Osteocyte (in vitro differentiated cells): ENCODE results near the gene PRLR. TPM values are rescaled to one million over a fixed set of nuclear protein-coding genes. Genes with fewer than 3 reads are reported as not detected.

Experiments
- DNase-seq: peaks from one replicate; pipeline ENCODE4 v3.0.0; 2021; ENCODE audit warnings: mixed read lengths; ENCODE audit not compliant: unreplicated experiment; ENCODE audit errors: extremely low spot score
- H3K27ac Mint-ChIP-seq: one replicate; pipeline ENCODE4 v1.8.0; 2021; ENCODE audit warnings: mild to moderate bottlenecking, mixed read lengths; ENCODE audit not compliant: unreplicated experiment
- H3K27me3 Mint-ChIP-seq: one replicate; pipeline ENCODE4 v1.8.0; 2021; ENCODE audit warnings: mixed read lengths; ENCODE audit not compliant: unreplicated experiment
- H3K36me3 Mint-ChIP-seq: one replicate; pipeline ENCODE4 v1.8.0; 2021; ENCODE audit warnings: mixed read lengths; ENCODE audit not compliant: unreplicated experiment
- H3K4me1 Mint-ChIP-seq: one replicate; pipeline ENCODE4 v1.8.0; 2021; ENCODE audit warnings: mixed read lengths; ENCODE audit not compliant: unreplicated experiment
- H3K4me3 Mint-ChIP-seq: one replicate; pipeline ENCODE4 v1.8.0; 2021; ENCODE audit warnings: mild to moderate bottlenecking, moderate library complexity, mixed read lengths; ENCODE audit not compliant: unreplicated experiment
- H3K9me3 Mint-ChIP-seq: one replicate; pipeline ENCODE4 v1.8.0; 2021; ENCODE audit warnings: mixed read lengths; ENCODE audit not compliant: unreplicated experiment
- total RNA-seq: library from RNA; stranded (reverse); gene quantifications from 2 replicates; pipeline ENCODE4 v1.2.1, GENCODE V29; 2021
- TF ChIP-seq, protein P1 (sequence below): fragments of 200-600 bp; sonication (generic); IDR thresholded peaks from 2 replicates; pipeline ENCODE4 v1.5.0; 2021; ENCODE audit warnings: antibody characterized with exemption, mild to moderate bottlenecking, moderate library complexity

Gene PRLR
- total RNA-seq, 1 donor from 2014 or later: 0.30 TPM

DNA sequence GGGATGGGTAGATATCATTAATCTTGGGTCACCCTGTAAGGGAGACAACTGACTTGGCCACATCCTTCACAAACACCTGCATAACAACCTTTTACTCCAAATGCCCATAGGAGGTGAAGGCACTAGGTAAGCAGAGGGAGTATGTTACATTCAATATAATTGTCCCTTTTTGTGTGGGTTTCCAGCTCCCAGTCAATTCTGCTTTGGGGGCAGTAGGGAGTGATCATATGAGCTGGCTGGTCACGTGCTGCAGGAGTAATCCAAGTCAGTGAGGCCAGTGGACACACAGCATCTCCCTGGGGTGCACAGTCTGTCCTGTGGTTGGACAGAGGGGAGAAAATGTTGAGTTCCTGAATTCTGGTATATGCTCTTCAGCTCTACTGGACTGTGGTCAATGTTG is 181.4 kb downstream of the PRLR start:
- no peak overlapping the region for H3K27ac Mint-ChIP-seq
- no peaks in the 10 kb centered on the region for H3K9me3 Mint-ChIP-seq
- peaks cover 18% of the 10 kb centered on the region for H3K27me3 Mint-ChIP-seq

DNA sequence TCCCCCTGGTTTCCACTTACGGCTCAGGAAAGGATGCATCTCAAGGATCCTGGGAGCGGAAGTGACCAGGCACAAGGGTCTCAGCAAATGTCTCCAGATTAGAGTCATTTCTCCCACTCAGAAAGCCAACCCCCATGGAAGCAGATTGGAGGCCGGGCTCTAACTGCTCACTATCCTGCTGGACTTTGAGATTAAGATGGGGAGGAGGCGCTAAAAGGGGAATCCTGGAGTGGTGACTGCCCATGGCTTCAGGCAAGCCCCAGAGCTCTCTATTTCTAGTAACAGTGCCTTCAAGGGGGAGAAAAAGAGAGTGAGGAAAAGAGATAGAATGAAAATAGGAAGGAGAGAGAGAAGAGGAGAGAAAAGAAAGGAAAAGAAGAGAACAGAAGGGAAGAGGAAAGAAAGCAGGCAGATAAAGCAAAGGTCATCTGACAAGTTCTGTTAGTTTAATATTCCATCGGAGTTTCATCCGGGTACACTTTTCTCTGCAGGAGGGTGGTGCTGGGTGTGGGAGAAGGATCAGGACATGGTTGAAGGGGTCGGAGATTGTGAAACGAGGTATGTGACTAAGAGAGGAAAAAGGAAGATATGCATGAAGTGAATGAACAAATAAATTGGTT is 182.4 kb downstream of the PRLR start, which contains the start of gene AGXT2:
TSS of gene AGXT2 (minus strand) at position 165 of the 620 bp plus-strand sequence. CDS start at position 108, 57 bp downstream.
- H3K36me3 Mint-ChIP-seq: no peaks in the 10 kb centered on the region
- peaks cover 10% of the 10 kb centered on the region for H3K27me3 Mint-ChIP-seq
- no peaks in the 10 kb centered on the region for H3K4me1 Mint-ChIP-seq
- no peak within 1 kb of the TSS for H3K4me3 Mint-ChIP-seq
- no peak within 1 kb of the TSS for H3K27ac Mint-ChIP-seq
- TF ChIP-seq, protein P1, sequence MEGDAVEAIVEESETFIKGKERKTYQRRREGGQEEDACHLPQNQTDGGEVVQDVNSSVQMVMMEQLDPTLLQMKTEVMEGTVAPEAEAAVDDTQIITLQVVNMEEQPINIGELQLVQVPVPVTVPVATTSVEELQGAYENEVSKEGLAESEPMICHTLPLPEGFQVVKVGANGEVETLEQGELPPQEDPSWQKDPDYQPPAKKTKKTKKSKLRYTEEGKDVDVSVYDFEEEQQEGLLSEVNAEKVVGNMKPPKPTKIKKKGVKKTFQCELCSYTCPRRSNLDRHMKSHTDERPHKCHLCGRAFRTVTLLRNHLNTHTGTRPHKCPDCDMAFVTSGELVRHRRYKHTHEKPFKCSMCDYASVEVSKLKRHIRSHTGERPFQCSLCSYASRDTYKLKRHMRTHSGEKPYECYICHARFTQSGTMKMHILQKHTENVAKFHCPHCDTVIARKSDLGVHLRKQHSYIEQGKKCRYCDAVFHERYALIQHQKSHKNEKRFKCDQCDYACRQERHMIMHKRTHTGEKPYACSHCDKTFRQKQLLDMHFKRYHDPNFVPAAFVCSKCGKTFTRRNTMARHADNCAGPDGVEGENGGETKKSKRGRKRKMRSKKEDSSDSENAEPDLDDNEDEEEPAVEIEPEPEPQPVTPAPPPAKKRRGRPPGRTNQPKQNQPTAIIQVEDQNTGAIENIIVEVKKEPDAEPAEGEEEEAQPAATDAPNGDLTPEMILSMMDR: no peak
- no peak for DNase-seq
- H3K9me3 Mint-ChIP-seq: no peaks in the 10 kb centered on the region

More for the DNA sequence above, 181.4 kb downstream of the PRLR start:
- H3K4me1 Mint-ChIP-seq: no peaks in the 10 kb centered on the region
- DNase-seq: no peak
- no peaks in the 10 kb centered on the region for H3K36me3 Mint-ChIP-seq
- no peak overlapping the region for H3K4me3 Mint-ChIP-seq
- TF ChIP-seq, protein P1: no peak

DNA sequence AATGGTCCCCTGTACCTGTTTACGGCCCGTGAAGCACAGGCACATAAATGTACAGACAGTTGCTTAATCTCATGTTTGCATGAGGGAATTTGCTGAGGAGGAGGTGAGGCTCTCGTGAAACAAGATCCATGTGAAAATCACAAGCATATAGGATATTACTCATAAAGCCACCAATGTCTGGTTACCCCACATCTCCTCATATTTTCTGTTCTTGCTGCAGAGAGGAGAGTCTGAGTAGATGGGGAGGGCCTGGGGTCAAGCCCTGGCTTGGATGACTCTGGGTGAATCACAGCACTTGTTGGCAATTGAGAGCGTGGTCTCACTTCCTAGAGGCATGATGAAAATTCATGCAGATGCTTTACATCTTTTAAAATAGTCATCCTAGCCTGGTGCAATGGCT is 183.5 kb downstream of the PRLR start:
- Mint-ChIP-seq H3K27ac (no peak overlapping the region), H3K4me3 (no peak overlapping the region), H3K9me3 (no peaks in the 10 kb centered on the region), H3K4me1 (no peaks in the 10 kb centered on the region), H3K36me3 (no peaks in the 10 kb centered on the region), H3K27me3 (peaks cover 13% of the 10 kb centered on the region)
- TF ChIP-seq, protein P1: no peak
- no peak for DNase-seq

DNA sequence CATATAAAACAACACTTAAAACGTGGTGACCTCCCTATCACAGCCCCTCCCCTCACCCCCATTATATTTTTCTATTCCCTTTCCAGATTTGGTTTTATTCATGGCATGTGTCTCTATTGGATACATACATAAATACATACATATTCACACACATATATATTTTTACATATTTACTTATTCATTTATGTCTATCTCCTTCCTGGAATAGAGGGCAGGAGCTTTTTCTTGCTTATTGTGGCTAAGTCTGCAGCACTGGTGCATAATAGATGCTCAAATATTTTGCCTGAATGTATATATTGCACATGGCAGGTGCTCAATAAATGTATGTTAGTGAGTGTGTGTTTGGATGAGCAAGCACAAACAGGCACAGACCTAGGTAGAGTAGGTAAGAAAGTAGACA is 185.0 kb downstream of the PRLR start:
- TF ChIP-seq, protein P1: no peak
- no peak overlapping the region for H3K27ac Mint-ChIP-seq
- DNase-seq: no peak
- no peak overlapping the region for H3K4me3 Mint-ChIP-seq
- H3K9me3 Mint-ChIP-seq: no peaks in the 10 kb centered on the region
- peaks cover 17% of the 10 kb centered on the region for H3K27me3 Mint-ChIP-seq
- H3K36me3 Mint-ChIP-seq: no peaks in the 10 kb centered on the region
- H3K4me1 Mint-ChIP-seq: no peaks in the 10 kb centered on the region

DNA sequence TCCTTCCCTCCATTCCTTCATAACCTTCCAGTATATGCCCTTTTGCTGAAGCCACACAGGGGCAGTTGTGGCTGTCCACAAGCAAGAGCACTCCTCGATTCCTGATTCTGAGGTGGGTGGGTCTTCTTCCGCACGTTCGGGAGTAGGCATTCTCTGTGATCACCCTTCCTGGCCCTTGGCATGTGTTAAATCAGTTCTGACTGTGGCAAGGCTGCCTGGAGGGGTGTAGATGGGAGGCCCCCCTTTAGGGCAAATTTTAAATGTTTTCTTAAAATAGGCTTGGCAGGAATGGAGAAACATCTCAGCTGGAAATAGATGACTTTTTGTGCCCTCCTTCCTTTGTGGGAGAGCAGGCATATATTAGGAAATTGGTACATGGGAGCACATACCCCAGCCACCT is 185.6 kb downstream of the PRLR start:
- no peaks in the 10 kb centered on the region for H3K4me1 Mint-ChIP-seq
- no peaks in the 10 kb centered on the region for H3K36me3 Mint-ChIP-seq
- H3K9me3 Mint-ChIP-seq: no peaks in the 10 kb centered on the region
- TF ChIP-seq, protein P1: no peak
- H3K4me3 Mint-ChIP-seq: no peak overlapping the region
- no peak for DNase-seq
- peaks cover 19% of the 10 kb centered on the region for H3K27me3 Mint-ChIP-seq
- no peak overlapping the region for H3K27ac Mint-ChIP-seq
